ENCODE measurements around the gene PCNX2. TPM values are rescaled to one million over a fixed set of nuclear protein-coding genes. Genes with fewer than 3 reads are reported as not detected.
A peak's percentile ranks its signal among the peaks of the same experiment; 100 is the strongest.

PCNX2 gene
- polyA plus RNA-seq, 1 donor (not counting 4 experiments of a cell fraction or from before 2014, with no cell fraction given) = 18.0 TPM

GRCh38 chr1:232951605-232952004 lies 343.9 kb downstream of the PCNX2 start:
- H3K79me2 ChIP-seq (ENCODE audit: control insufficient read depth, insufficient read depth, low read length) = peaks cover 16% of the 10 kb centered on the region
- peaks cover 23% of the 10 kb centered on the region for H3K4me1 ChIP-seq (ENCODE audit: control insufficient read depth, extremely low read depth, insufficient read depth, low read length)
- TF ChIP-seq EZH2 (IDR thresholded peaks at IDR 0.05; ENCODE audit: low read length) = no peak
- no peak for TF ChIP-seq CTCF (optimal IDR thresholded peaks at IDR 0.05 in 1 of 3, IDR thresholded peaks at IDR 0.05 in 1 of 3, conservative IDR thresholded peaks at IDR 0.05 in 1 of 3; ENCODE audit: extremely low read depth in 1 of 3, insufficient read depth in 2 of 3, low read length in 3 of 3)
- H3K36me3 ChIP-seq (ENCODE audit: control insufficient read depth in 2 of 2, extremely low read depth in 1 of 2, insufficient read depth in 2 of 2, low read length in 2 of 2) = no peaks in the 10 kb centered on the region
- peak overlapping the region in 2 of 3 experiments; percentile 91 to 92 for H3K4me3 ChIP-seq (ENCODE audit: control insufficient read depth in 2 of 3, extremely low read depth in 1 of 3, insufficient read depth in 2 of 3, low read depth in 1 of 3, low read length in 3 of 3)
- no peak overlapping the region for H2AFZ ChIP-seq (ENCODE audit: control insufficient read depth, low read length)
- no peak overlapping the region for H3K9ac ChIP-seq (ENCODE audit: control insufficient read depth, extremely low read depth, insufficient read depth, low read length)
- H3K27ac ChIP-seq (ENCODE audit: control insufficient read depth, insufficient read depth, low read length) = no peak overlapping the region
- H3K27me3 ChIP-seq (ENCODE audit: control insufficient read depth, extremely low read depth, insufficient read depth, low read length) = no peaks in the 10 kb centered on the region
- H4K20me1 ChIP-seq (ENCODE audit: control insufficient read depth, extremely low read depth, insufficient read depth, low read length) = no peaks in the 10 kb centered on the region
- dilution Hi-C loops (cut with MboI; ENCODE audit: extremely low pct_ligation_motif_present, low sequenced_read_pairs) = no loop called here
- no peak for FAIRE-seq
- no peak for DNase-seq (ENCODE audit: low read depth, low spot score)
- H3K9me3 ChIP-seq (ENCODE audit: control insufficient read depth, low read depth, low read length) = no peaks in the 10 kb centered on the region
- no peaks in the 10 kb centered on the region for H3K9me1 ChIP-seq (ENCODE audit: control insufficient read depth, extremely low read depth, insufficient read depth, low read length)
- peak overlapping the region; percentile 93 for H3K4me2 ChIP-seq (ENCODE audit: control insufficient read depth, extremely low read depth, insufficient read depth, low read depth, low read length)

GRCh38 chr1:232951180-232951579 lies 344.3 kb downstream of the PCNX2 start:
- peaks cover 16% of the 10 kb centered on the region for H3K79me2 ChIP-seq (ENCODE audit: control insufficient read depth, insufficient read depth, low read length)
- H3K27ac ChIP-seq (ENCODE audit: control insufficient read depth, insufficient read depth, low read length) = peak overlapping the region; percentile 73
- H2AFZ ChIP-seq (ENCODE audit: control insufficient read depth, low read length) = peak overlapping the region; percentile 94
- H4K20me1 ChIP-seq (ENCODE audit: control insufficient read depth, extremely low read depth, insufficient read depth, low read length) = no peaks in the 10 kb centered on the region
- FAIRE-seq = peak; percentile 48
- H3K9me1 ChIP-seq (ENCODE audit: control insufficient read depth, extremely low read depth, insufficient read depth, low read length) = no peaks in the 10 kb centered on the region
- H3K9me3 ChIP-seq (ENCODE audit: control insufficient read depth, low read depth, low read length) = no peaks in the 10 kb centered on the region
- TF ChIP-seq EZH2 (IDR thresholded peaks at IDR 0.05; ENCODE audit: low read length) = no peak
- no peak for TF ChIP-seq CTCF (optimal IDR thresholded peaks at IDR 0.05 in 1 of 3, IDR thresholded peaks at IDR 0.05 in 1 of 3, conservative IDR thresholded peaks at IDR 0.05 in 1 of 3; ENCODE audit: extremely low read depth in 1 of 3, insufficient read depth in 2 of 3, low read length in 3 of 3)
- H3K4me3 ChIP-seq (ENCODE audit: control insufficient read depth in 2 of 3, extremely low read depth in 1 of 3, insufficient read depth in 2 of 3, low read depth in 1 of 3, low read length in 3 of 3) = peak overlapping the region; percentile 84 to 92 (median 91)
- no peak for DNase-seq (ENCODE audit: low read depth, low spot score)
- peaks cover 23% of the 10 kb centered on the region for H3K4me1 ChIP-seq (ENCODE audit: control insufficient read depth, extremely low read depth, insufficient read depth, low read length)
- H3K9ac ChIP-seq (ENCODE audit: control insufficient read depth, extremely low read depth, insufficient read depth, low read length) = peak overlapping the region; percentile 76
- dilution Hi-C loops (cut with MboI; ENCODE audit: extremely low pct_ligation_motif_present, low sequenced_read_pairs) = no loop called here
- H3K36me3 ChIP-seq (ENCODE audit: control insufficient read depth in 2 of 2, extremely low read depth in 1 of 2, insufficient read depth in 2 of 2, low read length in 2 of 2) = no peaks in the 10 kb centered on the region
- no peaks in the 10 kb centered on the region for H3K27me3 ChIP-seq (ENCODE audit: control insufficient read depth, extremely low read depth, insufficient read depth, low read length)
- peak overlapping the region; percentile 93 for H3K4me2 ChIP-seq (ENCODE audit: control insufficient read depth, extremely low read depth, insufficient read depth, low read depth, low read length)
